IPS-18a (cell line): ENCODE results near the gene MRPS34.

ENCODE experiments used
- H3K27ac ChIP-seq: one replicate; pipeline ENCODE4 v1.5.1; 2013; ENCODE audit warnings: low read length
- H3K27me3 ChIP-seq: one replicate; pipeline ENCODE4 v1.6.1; 2013; ENCODE audit warnings: mild to moderate bottlenecking, low read length; ENCODE audit not compliant: control insufficient read depth, insufficient read depth
- H3K36me3 ChIP-seq: one replicate; pipeline ENCODE4 v1.6.1; 2013; ENCODE audit warnings: low read depth, low read length; ENCODE audit not compliant: control insufficient read depth
- H3K4me1 ChIP-seq: one replicate; pipeline ENCODE4 v1.6.1; 2013; ENCODE audit warnings: low read depth, low read length; ENCODE audit not compliant: control insufficient read depth
- H3K4me3 ChIP-seq: one replicate; pipeline ENCODE4 v1.5.1; 2013; ENCODE audit warnings: low read length
- H3K9ac ChIP-seq: one replicate; pipeline ENCODE4 v1.6.1; 2013; ENCODE audit warnings: mild to moderate bottlenecking, low read length, moderate library complexity
- H3K9me3 ChIP-seq: one replicate; pipeline ENCODE4 v1.6.1; 2013; ENCODE audit warnings: low read depth, low read length; ENCODE audit not compliant: control insufficient read depth

The MRPS34 gene

GRCh38 chr16:1787056-1787321 lies 14.1 kb upstream of the MRPS34 start:
- Histone ChIP-seq H3K36me3 (peaks cover 9% of the 10 kb centered on the region), H3K9ac (no peak overlapping the region)

GRCh38 chr16:1786242-1787055 lies 13.5 kb upstream of the MRPS34 start:
- Histone ChIP-seq H3K4me1 (no peaks in the 10 kb centered on the region), H3K36me3 (peaks cover 9% of the 10 kb centered on the region)

More at GRCh38 chr16:1787056-1787321, 14.1 kb upstream of the MRPS34 start:
- H3K27ac ChIP-seq = no peak overlapping the region
- H3K4me3 ChIP-seq = no peak overlapping the region
- no peaks in the 10 kb centered on the region for H3K4me1 ChIP-seq
- no peaks in the 10 kb centered on the region for H3K9me3 ChIP-seq
- H3K27me3 ChIP-seq = no peaks in the 10 kb centered on the region

GRCh38 chr16:1785846-1786170 lies 12.9 kb upstream of the MRPS34 start:
- H3K4me1 ChIP-seq = no peaks in the 10 kb centered on the region
- H3K9ac ChIP-seq = no peak overlapping the region
- H3K27ac ChIP-seq = no peak overlapping the region
- H3K4me3 ChIP-seq = no peak overlapping the region
- H3K36me3 ChIP-seq = peaks cover 9% of the 10 kb centered on the region
- no peaks in the 10 kb centered on the region for H3K9me3 ChIP-seq
- no peaks in the 10 kb centered on the region for H3K27me3 ChIP-seq

More at GRCh38 chr16:1786242-1787055, 13.5 kb upstream of the MRPS34 start:
- H3K9me3 ChIP-seq = no peaks in the 10 kb centered on the region
- no peaks in the 10 kb centered on the region for H3K27me3 ChIP-seq
- no peak overlapping the region for H3K9ac ChIP-seq
- H3K4me3 ChIP-seq = no peak overlapping the region
- no peak overlapping the region for H3K27ac ChIP-seq

DNA sequence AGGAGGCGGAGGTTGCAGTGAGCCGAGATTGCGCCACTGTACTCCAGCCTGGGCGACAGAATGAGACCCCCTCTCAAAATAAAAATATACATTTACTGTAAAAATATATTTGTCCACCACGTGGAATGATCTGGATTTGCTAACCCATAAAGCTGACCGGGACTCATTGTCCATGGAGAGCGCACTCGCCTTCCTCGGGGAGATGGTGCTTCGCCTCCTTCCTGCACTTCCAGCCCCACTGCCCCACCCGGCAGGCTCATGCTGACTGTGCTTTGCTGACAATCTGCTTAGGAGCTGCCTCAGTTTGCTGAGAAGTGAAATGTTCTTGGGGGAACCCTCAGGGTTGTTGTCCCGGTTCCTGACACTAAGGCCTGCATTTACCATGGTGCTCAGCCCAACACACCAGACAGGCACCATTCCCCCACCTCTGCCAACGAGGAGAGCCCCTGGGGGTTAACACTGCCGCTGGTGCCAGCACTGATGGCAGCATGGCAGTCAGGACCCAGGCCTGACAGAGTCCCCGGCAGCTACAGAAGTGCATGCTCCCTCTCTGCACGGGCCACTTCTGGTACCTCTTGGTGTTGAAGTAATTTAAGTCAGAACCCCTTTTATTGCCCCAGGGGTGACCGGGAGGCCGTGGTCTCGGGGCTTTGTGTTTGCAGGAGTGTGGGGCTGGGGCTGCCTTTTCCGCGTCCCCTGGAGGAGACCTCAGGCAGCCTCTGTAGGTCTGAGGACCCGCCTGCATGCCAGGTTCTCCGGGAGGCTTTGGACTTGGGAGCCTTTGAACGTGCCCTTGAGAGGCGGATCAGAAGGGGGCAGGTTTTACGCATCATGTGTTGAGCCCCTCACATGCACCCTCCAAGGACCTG lies 12.3 kb upstream of the MRPS34 start:
- H3K4me1 ChIP-seq = no peaks in the 10 kb centered on the region
- H3K27ac ChIP-seq = no peak overlapping the region
- H3K27me3 ChIP-seq = no peaks in the 10 kb centered on the region
- no peaks in the 10 kb centered on the region for H3K9me3 ChIP-seq
- peaks cover 9% of the 10 kb centered on the region for H3K36me3 ChIP-seq
- no peak overlapping the region for H3K9ac ChIP-seq
- H3K4me3 ChIP-seq = no peak overlapping the region

DNA sequence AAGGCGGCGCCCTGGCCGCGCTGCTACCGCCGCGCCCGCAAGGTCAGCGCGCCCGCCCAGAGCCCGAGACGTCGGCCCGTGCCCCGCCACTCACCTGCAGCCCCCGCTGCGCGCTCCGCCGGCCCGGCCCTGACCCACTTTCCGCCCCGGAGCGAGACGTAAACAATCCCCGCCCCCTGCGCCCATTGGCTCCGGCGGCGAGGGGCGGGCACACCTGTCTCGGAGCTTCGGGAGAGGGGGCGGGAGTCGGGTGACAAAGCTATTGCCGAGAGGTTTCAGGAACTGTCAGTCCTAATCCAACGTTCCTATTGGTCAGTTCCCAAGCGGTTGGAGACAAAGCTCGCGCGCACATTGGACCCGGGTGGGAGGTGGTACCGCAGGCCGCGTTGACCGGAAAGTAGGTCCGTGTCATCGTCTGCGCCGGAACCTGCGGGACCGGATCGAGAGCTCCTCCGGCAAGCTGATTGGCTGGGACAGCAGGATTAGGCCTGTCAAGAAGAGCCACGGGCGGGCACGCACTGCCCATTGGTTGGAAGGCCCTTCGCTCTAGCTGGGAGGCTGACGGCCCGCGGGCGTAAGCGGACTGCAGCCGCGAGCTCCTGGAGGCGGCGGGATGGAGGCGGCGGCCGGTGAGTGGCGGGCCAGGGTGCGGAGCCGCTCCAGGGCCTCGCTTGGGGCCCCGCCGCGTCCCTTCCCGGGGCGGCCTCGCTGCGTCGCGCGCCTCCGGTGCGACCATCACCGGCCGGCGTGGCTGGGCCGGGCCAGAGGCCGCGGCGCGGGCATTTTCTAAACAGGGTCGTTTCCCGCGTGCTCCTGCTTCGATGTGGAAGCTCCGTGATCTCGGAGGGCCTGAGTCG lies 9.7 kb upstream of the MRPS34 start, which contains the start of the genes NUBP2 and SPSB3:
Gene NUBP2, plus strand, starts transcription at position 553 of the 857 bp plus-strand sequence. Its CDS starts 61 bp downstream, at position 614.
Gene SPSB3, minus strand, starts transcription at position 164 of the 857 bp plus-strand sequence. CDS start 1,088 bp downstream, outside the sequence.
- H3K27ac ChIP-seq = no peak within 1 kb of the TSS
- H3K36me3 ChIP-seq = peaks cover 3% of the 10 kb centered on the region

DNA sequence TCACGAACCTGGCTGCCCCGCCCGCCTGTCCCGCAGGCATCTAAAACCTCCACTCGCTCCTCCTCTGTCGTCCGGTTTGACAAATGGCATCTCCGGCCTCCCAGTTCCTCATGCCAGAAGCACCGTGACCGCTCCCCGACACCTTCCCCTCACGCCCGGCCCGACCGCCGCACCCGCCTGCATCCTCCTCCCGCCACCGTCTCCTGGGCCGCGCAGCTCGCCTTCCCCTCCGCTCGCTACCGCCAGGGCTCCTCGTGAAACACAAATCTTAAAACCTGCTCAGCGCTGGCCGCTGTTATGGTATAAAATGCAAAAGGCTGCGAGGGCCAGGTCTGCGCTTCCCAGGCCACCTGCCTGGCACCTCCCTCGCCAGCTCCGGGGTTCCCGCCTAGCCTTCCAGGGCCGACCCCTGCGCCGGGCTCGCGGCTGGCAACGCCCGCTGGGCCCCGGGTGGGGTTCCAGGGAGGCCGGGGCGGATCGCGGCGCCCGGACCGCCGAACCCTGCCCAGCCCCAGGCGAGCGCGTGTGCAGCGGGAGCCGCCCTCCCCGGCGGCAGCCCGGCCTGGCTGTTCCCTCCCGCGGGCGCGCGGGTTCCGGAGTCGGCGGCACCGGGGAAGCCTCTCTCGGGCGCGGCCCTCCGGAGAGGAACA lies 8.9 kb upstream of the MRPS34 start:
- Histone ChIP-seq H3K27ac (no peak overlapping the region), H3K4me1 (no peaks in the 10 kb centered on the region), H3K9ac (peak overlapping the region; percentile 45), H3K9me3 (no peaks in the 10 kb centered on the region), H3K36me3 (peaks cover 8% of the 10 kb centered on the region), H3K27me3 (no peaks in the 10 kb centered on the region), H3K4me3 (peak overlapping the region; percentile 83)

More for the DNA sequence above, 9.7 kb upstream of the MRPS34 start, which contains the start of the genes NUBP2 and SPSB3:
- Histone ChIP-seq H3K4me3 (peak within 1 kb of the TSS; percentile 83), H3K9me3 (no peaks in the 10 kb centered on the region), H3K9ac (peak within 1 kb of the TSS; percentile 80), H3K4me1 (no peaks in the 10 kb centered on the region), H3K27me3 (no peaks in the 10 kb centered on the region)

GRCh38 chr16:1781254-1781653 lies 8.3 kb upstream of the MRPS34 start:
- H3K4me3 ChIP-seq = peak overlapping the region; percentile 83
- H3K4me1 ChIP-seq = no peaks in the 10 kb centered on the region
- peaks cover 11% of the 10 kb centered on the region for H3K36me3 ChIP-seq
- no peak overlapping the region for H3K27ac ChIP-seq
- H3K27me3 ChIP-seq = no peaks in the 10 kb centered on the region
- no peaks in the 10 kb centered on the region for H3K9me3 ChIP-seq
- peak overlapping the region; percentile 45 for H3K9ac ChIP-seq

GRCh38 chr16:1780677-1781072 lies 7.7 kb upstream of the MRPS34 start:
- Histone ChIP-seq H3K9me3 (no peaks in the 10 kb centered on the region), H3K9ac (no peak overlapping the region), H3K27me3 (no peaks in the 10 kb centered on the region), H3K4me1 (no peaks in the 10 kb centered on the region), H3K4me3 (no peak overlapping the region), H3K36me3 (peaks cover 11% of the 10 kb centered on the region), H3K27ac (no peak overlapping the region)

- H3K36me3 ChIP-seq = peaks cover 16% of the 10 kb centered on the region
Observed at GRCh38 chr16:1779741-1780676, 7.1 kb upstream of the MRPS34 start.

DNA sequence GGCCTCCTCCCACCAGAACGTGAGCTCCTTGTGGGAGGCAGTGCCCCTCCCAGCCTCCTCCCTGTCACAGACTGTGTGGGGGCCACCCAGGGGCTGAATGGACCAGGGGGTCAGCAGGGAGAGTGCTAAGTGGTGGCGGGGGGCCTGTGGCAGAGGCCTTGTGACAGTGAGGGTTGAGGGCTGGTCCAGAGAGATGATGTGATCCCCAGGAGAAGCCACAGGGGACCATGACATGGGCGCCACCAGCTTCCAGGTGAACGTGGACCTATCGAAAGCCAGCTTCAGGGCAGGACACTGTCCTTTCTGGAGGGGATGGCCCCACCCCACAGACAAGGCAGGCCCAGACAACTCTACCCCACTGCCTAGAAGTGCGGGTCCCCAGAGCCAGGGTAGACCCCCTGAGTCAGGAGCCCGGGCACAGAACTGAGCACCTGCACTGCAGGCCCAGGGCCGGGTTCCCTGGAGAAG lies 6.3 kb upstream of the MRPS34 start:
- no peak overlapping the region for H3K9ac ChIP-seq
- no peaks in the 10 kb centered on the region for H3K4me1 ChIP-seq
- H3K27me3 ChIP-seq = no peaks in the 10 kb centered on the region
- no peak overlapping the region for H3K27ac ChIP-seq
- H3K36me3 ChIP-seq = peaks cover 16% of the 10 kb centered on the region
- H3K9me3 ChIP-seq = no peaks in the 10 kb centered on the region
- H3K4me3 ChIP-seq = no peak overlapping the region

More at GRCh38 chr16:1779741-1780676, 7.1 kb upstream of the MRPS34 start:
- Histone ChIP-seq H3K4me3 (no peak overlapping the region), H3K27ac (no peak overlapping the region), H3K4me1 (no peaks in the 10 kb centered on the region), H3K9ac (no peak overlapping the region), H3K27me3 (no peaks in the 10 kb centered on the region), H3K9me3 (no peaks in the 10 kb centered on the region)
